ENCODE results near the gene LPAR2. TPM values are rescaled to one million over a fixed set of nuclear protein-coding genes. Genes with fewer than 3 reads are reported as not detected.
A peak's percentile ranks its signal among the peaks of the same experiment; 100 is the strongest.
"Not testable (repeated sequence)": the region's sequence is repeated elsewhere in the genome, so short reads cannot be mapped to it uniquely, and the experiment has no call there.

Gene LPAR2
- total RNA-seq = 10 to 100 TPM; 21.6 to 33.2 TPM

GRCh38 chr19:19627621-19628500 is at the start of gene LPAR2:
TSS of gene LPAR2 (minus strand) at chr19:19628220. CDS start at chr19:19627275, 945 bp downstream.
- Mint-ChIP-seq H3K27me3 (no peaks in the 10 kb centered on the region), H3K9me3 (ENCODE audit: low read depth) (no peaks in the 10 kb centered on the region), H3K27ac (peak within 1 kb of the TSS; percentile 79), H3K36me3 (ENCODE audit: low read depth) (peaks cover 17% of the 10 kb centered on the region), H3K4me3 (peak within 1 kb of the TSS; percentile 80), H3K4me1 (peaks cover 23% of the 10 kb centered on the region)
- DNase-seq (peak; percentile 81), ATAC-seq (peak; percentile 74)
- POLR2A ChIA-PET = interaction anchor here (0.7 kb wide), 1 partner anchor 222 kb away, joined by 3 read pairs; the partner anchor contains the start of gene GATAD2A
- intact Hi-C loops (cut with DNase I, micrococcal nuclease) = loop anchor here (1.0 to 5.0 kb wide), 4 partner anchors 15 to 37 kb away; partner anchors contain the start of gene GMIP (in 1 of the 2)
- CTCF ChIA-PET = interaction anchor here (0.6 to 1.0 kb wide), 6 partner anchors 25 to 320 kb away, joined by 3 to 4 read pairs (median 3); no protein-coding TSS in a partner anchor

GRCh38 chr19:19677579-19677978 is 49.6 kb upstream of the LPAR2 start:
- no peak overlapping the region for H3K4me3 Mint-ChIP-seq
- intact Hi-C loops (cut with DNase I, micrococcal nuclease) = loop anchor here in 1 of 2 experiments (5.0 kb wide), 2 partner anchors 35 to 115 kb away; no protein-coding TSS in a partner anchor
- no peak for ATAC-seq
- no peaks in the 10 kb centered on the region for H3K27me3 Mint-ChIP-seq
- H3K27ac Mint-ChIP-seq = peak overlapping the region; percentile 37
- POLR2A ChIA-PET = no interaction called here
- DNase-seq = no peak
- CTCF ChIA-PET = no interaction called here
- peaks cover 95% of the 10 kb centered on the region for H3K36me3 Mint-ChIP-seq (ENCODE audit: low read depth)
- peaks cover 10% of the 10 kb centered on the region for H3K4me1 Mint-ChIP-seq
- H3K9me3 Mint-ChIP-seq (ENCODE audit: low read depth) = peaks cover 54% of the 10 kb centered on the region

- ChIA-PET CTCF (no interaction called here), POLR2A (no interaction called here)
- H3K4me3 Mint-ChIP-seq = no peak overlapping the region
- ATAC-seq (no peak), DNase-seq (no peak)
- intact Hi-C loops (cut with DNase I, micrococcal nuclease) = no loop called here
- H3K27me3 Mint-ChIP-seq = no peaks in the 10 kb centered on the region
- peaks cover 25% of the 10 kb centered on the region for H3K4me1 Mint-ChIP-seq
- no peak overlapping the region for H3K27ac Mint-ChIP-seq
- H3K36me3 Mint-ChIP-seq (ENCODE audit: low read depth) = peaks cover 94% of the 10 kb centered on the region
- peaks cover 42% of the 10 kb centered on the region for H3K9me3 Mint-ChIP-seq (ENCODE audit: low read depth)
These were observed 46.3 kb upstream of the LPAR2 start for GRCh38 chr19:19674315-19674714.

DNA sequence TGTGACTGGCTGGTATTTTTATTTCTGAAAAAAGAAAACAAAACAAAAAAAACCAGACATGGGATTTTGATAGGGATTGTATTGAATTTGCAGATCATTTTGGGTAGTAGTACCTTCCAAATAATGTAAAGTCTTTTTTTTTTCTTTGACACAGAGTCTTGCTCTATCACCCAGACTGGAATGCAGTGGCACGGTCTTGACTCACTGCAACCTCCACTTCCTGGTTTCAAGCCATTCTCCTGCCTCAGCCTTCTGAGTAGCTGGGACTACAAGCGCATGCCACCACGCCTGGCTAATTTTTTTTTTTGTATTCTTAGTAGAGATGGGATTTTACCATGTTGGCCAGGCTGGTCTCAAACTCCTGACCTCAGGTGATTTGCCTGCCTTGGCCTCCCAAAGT is 44.8 kb upstream of the LPAR2 start:
- ATAC-seq (no peak), DNase-seq (no peak)
- peaks cover 86% of the 10 kb centered on the region for H3K36me3 Mint-ChIP-seq (ENCODE audit: low read depth)
- H3K27ac Mint-ChIP-seq = no peak overlapping the region
- ChIA-PET POLR2A (interaction anchor here (0.7 kb wide), 2 partner anchors 57 to 887 kb away, joined by 3 to 8 read pairs; no protein-coding TSS in a partner anchor), CTCF (interaction anchor here (0.6 kb wide), 2 partner anchors 43 to 287 kb away, joined by 3 read pairs; no protein-coding TSS in a partner anchor)
- H3K4me1 Mint-ChIP-seq = peaks cover 30% of the 10 kb centered on the region
- H3K4me3 Mint-ChIP-seq = no peak overlapping the region
- peaks cover 31% of the 10 kb centered on the region for H3K9me3 Mint-ChIP-seq (ENCODE audit: low read depth)
- H3K27me3 Mint-ChIP-seq = no peaks in the 10 kb centered on the region
- intact Hi-C loops (cut with DNase I, micrococcal nuclease) = no loop called here

DNA sequence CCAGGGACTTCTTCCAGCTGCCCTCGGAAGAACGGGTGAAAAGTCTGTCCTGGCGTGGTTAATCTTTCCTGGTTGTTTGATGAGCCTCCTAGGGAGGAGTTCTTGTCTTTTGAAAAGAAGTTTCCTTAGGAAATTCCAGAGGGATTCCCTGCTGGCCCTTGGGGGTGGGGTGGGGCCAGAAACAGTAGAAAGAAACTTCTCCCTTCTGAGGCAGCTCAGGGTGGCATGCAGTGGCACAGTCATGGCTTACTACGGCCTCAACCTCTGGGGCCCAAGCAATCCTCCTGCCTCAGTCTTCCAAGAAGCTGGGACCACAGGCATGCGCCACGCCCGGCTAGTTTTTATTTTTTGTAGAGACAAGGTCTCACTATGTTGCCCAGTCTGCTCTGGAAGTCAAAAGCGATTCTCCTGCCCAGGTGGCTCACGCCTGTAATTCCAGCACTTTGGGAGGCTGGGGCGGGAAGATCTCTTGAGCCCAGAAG is 42.1 kb upstream of the LPAR2 start:
- peak overlapping the region; percentile 87 for H3K4me3 Mint-ChIP-seq

DNA sequence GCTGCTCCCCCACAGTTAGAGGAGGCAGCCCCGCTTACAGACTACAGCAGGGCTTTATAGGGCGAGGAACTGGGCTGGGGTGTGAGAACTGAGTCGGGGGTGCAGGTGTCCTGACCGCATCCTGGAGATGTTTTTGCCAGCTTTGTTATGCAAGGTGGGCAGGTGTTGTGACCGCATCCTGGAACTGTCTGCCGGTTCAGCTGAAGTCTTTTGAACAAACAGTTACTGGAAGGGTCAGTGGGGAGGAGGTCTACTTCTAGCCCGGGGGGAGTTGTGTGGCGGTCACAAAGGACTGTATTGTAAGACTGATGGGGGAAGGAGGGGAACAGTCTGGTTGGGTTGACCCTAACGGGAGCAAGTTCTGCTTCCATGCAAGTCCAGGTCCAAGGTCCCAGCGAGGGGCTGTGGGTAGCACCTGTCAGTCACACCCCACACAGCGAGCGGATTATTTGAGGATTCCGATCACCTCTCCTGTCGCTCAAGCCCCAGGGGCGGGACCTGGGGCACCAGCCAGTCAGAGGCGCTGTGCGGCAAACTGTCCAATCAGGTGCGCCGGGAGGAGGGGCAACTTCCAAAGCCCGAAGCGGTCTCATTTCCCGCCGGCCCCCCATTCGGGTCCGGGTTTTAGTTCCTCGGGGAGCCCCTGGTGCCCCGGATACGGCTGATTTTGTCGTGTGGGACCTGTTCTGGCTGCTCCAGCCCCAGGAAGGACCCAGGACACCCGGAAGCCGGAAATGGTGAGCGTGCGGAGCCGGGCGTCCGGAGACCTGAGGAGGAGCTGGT is 40.4 kb upstream of the LPAR2 start, which contains the start of gene ZNF101:
TSS of gene ZNF101 (plus strand) at position 610 of the 783 bp plus-strand sequence. CDS start at position 735, 125 bp downstream.
- intact Hi-C loops (cut with DNase I, micrococcal nuclease) = loop anchor here (1.0 to 2.0 kb wide), 11 partner anchors 65 to 409 kb away; partner anchors contain the start of genes ZNF14 (in 1 of the 2), ZNF506 (in 1 of the 2), ZNF90 (in 1 of the 2) and ZNF93 (in 1 of the 2)
- H3K9me3 Mint-ChIP-seq (ENCODE audit: low read depth) = peaks cover 6% of the 10 kb centered on the region
- ChIA-PET POLR2A (interaction anchor here (0.5 to 1.7 kb wide), 10 partner anchors 38 to 476 kb away, joined by 3 to 9 read pairs (median 3); partner anchors contain the start of genes BORCS8, RFXANK, ZNF14 and ZNF253), CTCF (interaction anchor here (0.5 to 1.2 kb wide), 7 partner anchors 8 to 1862 kb away, joined by 3 to 4 read pairs (median 3); partner anchors contain the start of genes ZNF14 and ZNF506)
- DNase-seq (peak; percentile 98), ATAC-seq (peak; percentile 82)
- H3K27ac Mint-ChIP-seq = peak within 1 kb of the TSS; percentile 98
- H3K36me3 Mint-ChIP-seq (ENCODE audit: low read depth) = peaks cover 46% of the 10 kb centered on the region
- no peaks in the 10 kb centered on the region for H3K27me3 Mint-ChIP-seq
- H3K4me1 Mint-ChIP-seq = peaks cover 29% of the 10 kb centered on the region
- H3K4me3 Mint-ChIP-seq = peak within 1 kb of the TSS; percentile 87

More for the DNA sequence above, 42.1 kb upstream of the LPAR2 start:
- intact Hi-C loops (cut with DNase I, micrococcal nuclease) = loop anchor here in 1 of 2 experiments (2.0 kb wide), 1 partner anchor 17 kb away; no protein-coding TSS in a partner anchor
- Mint-ChIP-seq H3K9me3 (ENCODE audit: low read depth) (peaks cover 13% of the 10 kb centered on the region), H3K4me1 (peaks cover 34% of the 10 kb centered on the region), H3K36me3 (ENCODE audit: low read depth) (peaks cover 60% of the 10 kb centered on the region), H3K27ac (peak overlapping the region; percentile 87), H3K27me3 (no peaks in the 10 kb centered on the region)
- POLR2A ChIA-PET = no interaction called here
- DNase-seq (no peak), ATAC-seq (no peak)
- CTCF ChIA-PET = no interaction called here

GRCh38 chr19:19665420-19665948 is 37.5 kb upstream of the LPAR2 start:
- POLR2A ChIA-PET; intact Hi-C loops (cut with DNase I, micrococcal nuclease); CTCF ChIA-PET; H3K27me3 Mint-ChIP-seq; H3K9me3 Mint-ChIP-seq (ENCODE audit: low read depth); H3K27ac Mint-ChIP-seq; DNase-seq; ATAC-seq: not testable (repeated sequence)
- Mint-ChIP-seq H3K4me3 (peak overlapping the region; percentile 15), H3K4me1 (peaks cover 37% of the 10 kb centered on the region), H3K36me3 (ENCODE audit: low read depth) (peaks cover 31% of the 10 kb centered on the region)

DNA sequence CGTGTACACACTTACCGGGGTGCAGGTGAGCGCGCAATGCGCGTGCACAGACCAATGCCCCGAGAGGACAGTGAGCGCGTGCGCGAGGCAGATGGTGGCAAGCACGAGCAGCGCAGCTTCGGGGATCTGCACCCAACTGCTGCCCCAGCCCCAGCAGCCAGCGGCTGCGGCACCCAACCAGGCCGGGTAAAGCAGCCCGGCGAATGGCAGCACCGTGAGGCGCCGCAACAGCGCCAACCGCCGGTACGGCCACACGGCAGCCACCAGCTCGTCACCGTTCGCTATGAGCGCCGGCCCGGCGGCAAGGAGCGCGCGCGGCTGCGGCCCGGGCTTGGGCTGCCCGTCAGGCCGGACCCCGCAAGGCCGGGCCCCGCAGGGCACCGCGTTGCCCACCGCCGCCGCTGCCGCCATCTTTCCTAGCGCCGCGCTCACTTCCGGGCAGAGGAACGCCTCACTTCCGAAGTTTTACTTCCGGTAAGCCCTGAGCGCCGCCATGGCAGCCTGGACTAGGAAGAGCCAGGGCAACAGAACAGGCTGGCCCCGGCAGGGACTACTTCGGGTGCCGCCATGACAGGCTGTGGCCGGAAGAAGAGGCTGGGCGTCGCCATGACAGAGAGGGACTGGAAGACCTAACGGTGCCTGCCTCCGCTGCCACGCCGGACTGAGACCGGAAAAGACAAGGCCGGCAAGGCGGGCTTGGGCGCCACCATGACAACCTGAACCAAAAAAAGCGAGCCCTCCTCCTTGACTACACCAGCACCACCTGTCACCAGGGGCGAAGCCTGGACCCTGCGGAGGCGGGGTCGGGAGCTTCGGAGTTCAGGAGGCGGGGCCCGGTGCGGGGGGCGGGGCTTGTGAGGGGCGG is 35.5 kb upstream of the LPAR2 start, which contains the start of gene ATP13A1:
TSS of gene ATP13A1 (minus strand) at position 421 of the 865 bp plus-strand sequence. CDS start at position 411, 10 bp downstream.
- no peaks in the 10 kb centered on the region for H3K9me3 Mint-ChIP-seq (ENCODE audit: low read depth)
- ChIA-PET POLR2A (interaction anchor here (0.6 to 1.4 kb wide), 5 partner anchors 154 to 389 kb away, joined by 3 to 4 read pairs (median 4); partner anchors contain the start of gene ZNF253), CTCF (interaction anchor here (0.7 kb wide), 1 partner anchor 296 kb away, joined by 3 read pairs; no protein-coding TSS in a partner anchor)
- H3K27ac Mint-ChIP-seq = peak within 1 kb of the TSS; percentile 98
- no peaks in the 10 kb centered on the region for H3K27me3 Mint-ChIP-seq
- peak; percentile 77 for ATAC-seq
- intact Hi-C loops (cut with DNase I, micrococcal nuclease) = loop anchor here (1.0 to 5.0 kb wide), 16 partner anchors 20 to 471 kb away; partner anchors contain the start of genes ZNF14 (in 2 of the 2), ZNF506 (in 2 of the 2), BORCS8 (in 1 of the 2) and GATAD2A (in 1 of the 2)
- peak; percentile 95 for DNase-seq
- peaks cover 35% of the 10 kb centered on the region for H3K4me1 Mint-ChIP-seq
- H3K4me3 Mint-ChIP-seq = peak within 1 kb of the TSS; percentile 78
- peaks cover 28% of the 10 kb centered on the region for H3K36me3 Mint-ChIP-seq (ENCODE audit: low read depth)

GRCh38 chr19:19662871-19663255 is 34.8 kb upstream of the LPAR2 start:
- POLR2A ChIA-PET = interaction anchor here (1.3 to 1.4 kb wide), 2 partner anchors 159 to 389 kb away, joined by 3 to 6 read pairs; partner anchors contain the start of gene ZNF506
- Mint-ChIP-seq H3K27ac (peak overlapping the region; percentile 89), H3K9me3 (ENCODE audit: low read depth) (no peaks in the 10 kb centered on the region), H3K4me1 (peaks cover 30% of the 10 kb centered on the region), H3K4me3 (peak overlapping the region; percentile 78), H3K27me3 (no peaks in the 10 kb centered on the region), H3K36me3 (ENCODE audit: low read depth) (peaks cover 28% of the 10 kb centered on the region)
- ATAC-seq (peak; percentile 0), DNase-seq (no peak)
- CTCF ChIA-PET = interaction anchor here (1.0 kb wide), 1 partner anchor 109 kb away, joined by 4 read pairs; no protein-coding TSS in a partner anchor
- intact Hi-C loops (cut with DNase I, micrococcal nuclease) = loop anchor here (1.0 to 5.0 kb wide), 12 partner anchors 20 to 471 kb away; partner anchors contain the start of genes PBX4 (in 2 of the 2), BORCS8 (in 1 of the 2), GATAD2A (in 1 of the 2) and GMIP (in 1 of the 2)

Data from activated CD4-positive, alpha-beta T cell treated with anti-CD3 and anti-CD28 coated beads for 36 hours (primary cell).